GM21737 (cell line): ENCODE results near the gene MAN2A2.
"Not testable (repeated sequence)": the region's sequence is repeated elsewhere in the genome, so short reads cannot be mapped to it uniquely, and the experiment has no call there.

Source experiments
- ATAC-seq: cut with Tn5 transposase; IDR thresholded peaks from one replicate; pipeline ENCODE4 v1.9.1; 2021; ENCODE audit warnings: mild to moderate bottlenecking, moderate library complexity; ENCODE audit not compliant: unreplicated experiment

MAN2A2 gene

GRCh38 chr15:90871139-90871715, 31.9 kb upstream of the MAN2A2 start:
- ATAC-seq: peak; percentile 25

- peak; percentile 28 for ATAC-seq
These were observed 31.2 kb upstream of the MAN2A2 start for GRCh38 chr15:90871716-90872485.

GRCh38 chr15:90872486-90873184, 30.5 kb upstream of the MAN2A2 start:
- peak; percentile 19 for ATAC-seq

- no peak for ATAC-seq
These were observed 29.6 kb upstream of the MAN2A2 start for GRCh38 chr15:90873488-90873997.

- no peak for ATAC-seq
These were observed 29.0 kb upstream of the MAN2A2 start for GRCh38 chr15:90873998-90874605.

GRCh38 chr15:90874986-90875385, 28.1 kb upstream of the MAN2A2 start:
- ATAC-seq: not testable (repeated sequence)

- ATAC-seq: no peak
These were observed 27.5 kb upstream of the MAN2A2 start for GRCh38 chr15:90875549-90875981.

- no peak for ATAC-seq
These were observed 27.1 kb upstream of the MAN2A2 start for GRCh38 chr15:90876046-90876445.

- no peak for ATAC-seq
These were observed 26.5 kb upstream of the MAN2A2 start for GRCh38 chr15:90876512-90877170.

- ATAC-seq: no peak
These were observed 25.8 kb upstream of the MAN2A2 start for GRCh38 chr15:90877315-90877714.

- no peak for ATAC-seq
These were observed 25.1 kb upstream of the MAN2A2 start for GRCh38 chr15:90877996-90878395.

GRCh38 chr15:90878660-90879059, 24.4 kb upstream of the MAN2A2 start:
- no peak for ATAC-seq

- ATAC-seq: no peak
These were observed 23.3 kb upstream of the MAN2A2 start for GRCh38 chr15:90879730-90880366.

GRCh38 chr15:90880381-90881145, 22.5 kb upstream of the MAN2A2 start:
- ATAC-seq: no peak

- ATAC-seq: no peak
These were observed 21.7 kb upstream of the MAN2A2 start for GRCh38 chr15:90881181-90881977.

- no peak for ATAC-seq
These were observed 21.0 kb upstream of the MAN2A2 start for GRCh38 chr15:90881978-90882721.

GRCh38 chr15:90882781-90883525, 20.1 kb upstream of the MAN2A2 start:
- no peak for ATAC-seq
